Measurements from ENCODE around the gene BET1L.

BET1L gene

GRCh38 chr11:215581-216037 lies 8.4 kb upstream of the BET1L start:
- no peaks in the 10 kb centered on the region for H3K4me1 ChIP-seq (ENCODE audit: insufficient read depth, low read length)
- whole genome bisulfite sequencing: 88% methylated on average over 4 of the region's 4 CpGs
- peaks cover 61% of the 10 kb centered on the region for H3K36me3 ChIP-seq (ENCODE audit: insufficient read depth, low read length)
- no peaks in the 10 kb centered on the region for H3K9me3 ChIP-seq (ENCODE audit: insufficient read depth, low read depth, low read length)
- no peak overlapping the region for H3K9ac ChIP-seq (ENCODE audit: low read depth, low read length)
- no peak overlapping the region for H3K4me3 ChIP-seq (ENCODE audit: low read length)
- no peak overlapping the region for H3K27ac ChIP-seq (ENCODE audit: low read depth, low read length)
- H3K27me3 ChIP-seq (ENCODE audit: insufficient read depth, low read length): no peaks in the 10 kb centered on the region

GRCh38 chr11:214083-214482 lies 6.9 kb upstream of the BET1L start:
- no peaks in the 10 kb centered on the region for H3K4me1 ChIP-seq (ENCODE audit: insufficient read depth, low read length)
- H3K4me3 ChIP-seq (ENCODE audit: low read length): no peak overlapping the region
- H3K9ac ChIP-seq (ENCODE audit: low read depth, low read length): no peak overlapping the region
- peaks cover 73% of the 10 kb centered on the region for H3K36me3 ChIP-seq (ENCODE audit: insufficient read depth, low read length)
- no peak overlapping the region for H3K27ac ChIP-seq (ENCODE audit: low read depth, low read length)
- 93% methylated on average over 7 of the region's 7 CpGs for WGBS
- H3K9me3 ChIP-seq (ENCODE audit: insufficient read depth, low read depth, low read length): no peaks in the 10 kb centered on the region
- no peaks in the 10 kb centered on the region for H3K27me3 ChIP-seq (ENCODE audit: insufficient read depth, low read length)

- WGBS: 97% methylated on average over 4 of the region's 4 CpGs
- no peaks in the 10 kb centered on the region for H3K27me3 ChIP-seq (ENCODE audit: insufficient read depth, low read length)
- H3K9me3 ChIP-seq (ENCODE audit: insufficient read depth, low read depth, low read length): no peaks in the 10 kb centered on the region
- H3K4me1 ChIP-seq (ENCODE audit: insufficient read depth, low read length): no peaks in the 10 kb centered on the region
- no peak overlapping the region for H3K27ac ChIP-seq (ENCODE audit: low read depth, low read length)
- peaks cover 69% of the 10 kb centered on the region for H3K36me3 ChIP-seq (ENCODE audit: insufficient read depth, low read length)
- H3K4me3 ChIP-seq (ENCODE audit: low read length): no peak overlapping the region
- no peak overlapping the region for H3K9ac ChIP-seq (ENCODE audit: low read depth, low read length)
These were observed 5.9 kb upstream of the BET1L start for GRCh38 chr11:213111-213510.

GRCh38 chr11:212150-213100 lies 5.2 kb upstream of the BET1L start:
- H3K27me3 ChIP-seq (ENCODE audit: insufficient read depth, low read length): no peaks in the 10 kb centered on the region
- H3K27ac ChIP-seq (ENCODE audit: low read depth, low read length): no peak overlapping the region
- H3K9ac ChIP-seq (ENCODE audit: low read depth, low read length): no peak overlapping the region
- WGBS: 95% methylated on average over 17 of the region's 17 CpGs
- no peak overlapping the region for H3K4me3 ChIP-seq (ENCODE audit: low read length)
- H3K4me1 ChIP-seq (ENCODE audit: insufficient read depth, low read length): no peaks in the 10 kb centered on the region
- peaks cover 69% of the 10 kb centered on the region for H3K36me3 ChIP-seq (ENCODE audit: insufficient read depth, low read length)
- no peaks in the 10 kb centered on the region for H3K9me3 ChIP-seq (ENCODE audit: insufficient read depth, low read depth, low read length)

- WGBS: 91% methylated on average over 9 of the region's 9 CpGs
- peaks cover 69% of the 10 kb centered on the region for H3K36me3 ChIP-seq (ENCODE audit: insufficient read depth, low read length)
These were observed 4.5 kb upstream of the BET1L start for GRCh38 chr11:211741-212140.

GRCh38 chr11:211295-211694 lies 4.1 kb upstream of the BET1L start:
- H3K36me3 ChIP-seq (ENCODE audit: insufficient read depth, low read length): peaks cover 67% of the 10 kb centered on the region
- H3K4me1 ChIP-seq (ENCODE audit: insufficient read depth, low read length): peaks cover 3% of the 10 kb centered on the region; the same call in 1 of the 2 replicates
- H3K9me3 ChIP-seq (ENCODE audit: insufficient read depth, low read depth, low read length): no peaks in the 10 kb centered on the region
- H3K9ac ChIP-seq (ENCODE audit: low read depth, low read length): no peak overlapping the region
- H3K27me3 ChIP-seq (ENCODE audit: insufficient read depth, low read length): no peaks in the 10 kb centered on the region
- no peak overlapping the region for H3K27ac ChIP-seq (ENCODE audit: low read depth, low read length)
- WGBS: 94% methylated on average over 5 of the region's 5 CpGs
- no peak overlapping the region for H3K4me3 ChIP-seq (ENCODE audit: low read length)

More at GRCh38 chr11:211741-212140, 4.5 kb upstream of the BET1L start:
- no peak overlapping the region for H3K4me3 ChIP-seq (ENCODE audit: low read length)
- H3K27me3 ChIP-seq (ENCODE audit: insufficient read depth, low read length): no peaks in the 10 kb centered on the region
- H3K27ac ChIP-seq (ENCODE audit: low read depth, low read length): no peak overlapping the region
- H3K9me3 ChIP-seq (ENCODE audit: insufficient read depth, low read depth, low read length): no peaks in the 10 kb centered on the region
- H3K4me1 ChIP-seq (ENCODE audit: insufficient read depth, low read length): no peaks in the 10 kb centered on the region
- H3K9ac ChIP-seq (ENCODE audit: low read depth, low read length): no peak overlapping the region

GRCh38 chr11:210803-211180 lies 3.6 kb upstream of the BET1L start:
- no peak overlapping the region for H3K9ac ChIP-seq (ENCODE audit: low read depth, low read length)
- no peak overlapping the region for H3K27ac ChIP-seq (ENCODE audit: low read depth, low read length)
- no peak overlapping the region for H3K4me3 ChIP-seq (ENCODE audit: low read length)
- peaks cover 7% of the 10 kb centered on the region; the same call in 1 of the 2 replicates for H3K4me1 ChIP-seq (ENCODE audit: insufficient read depth, low read length)
- no peaks in the 10 kb centered on the region for H3K9me3 ChIP-seq (ENCODE audit: insufficient read depth, low read depth, low read length)
- H3K27me3 ChIP-seq (ENCODE audit: insufficient read depth, low read length): no peaks in the 10 kb centered on the region
- H3K36me3 ChIP-seq (ENCODE audit: insufficient read depth, low read length): peaks cover 63% of the 10 kb centered on the region
- WGBS: 94% methylated on average over 5 of the region's 5 CpGs

- H3K4me3 ChIP-seq (ENCODE audit: low read length): peak overlapping the region; percentile 10; the same call in 1 of the 2 replicates
- 94% methylated on average over 9 of the region's 9 CpGs for WGBS
- no peaks in the 10 kb centered on the region for H3K27me3 ChIP-seq (ENCODE audit: insufficient read depth, low read length)
- H3K4me1 ChIP-seq (ENCODE audit: insufficient read depth, low read length): peaks cover 7% of the 10 kb centered on the region; the same call in 1 of the 2 replicates
- no peak overlapping the region for H3K27ac ChIP-seq (ENCODE audit: low read depth, low read length)
- no peak overlapping the region for H3K9ac ChIP-seq (ENCODE audit: low read depth, low read length)
- H3K36me3 ChIP-seq (ENCODE audit: insufficient read depth, low read length): peaks cover 62% of the 10 kb centered on the region
- H3K9me3 ChIP-seq (ENCODE audit: insufficient read depth, low read depth, low read length): no peaks in the 10 kb centered on the region
These were observed 3.1 kb upstream of the BET1L start for GRCh38 chr11:210122-210802.

GRCh38 chr11:209275-210121 lies 2.3 kb upstream of the BET1L start:
- no peaks in the 10 kb centered on the region for H3K9me3 ChIP-seq (ENCODE audit: insufficient read depth, low read depth, low read length)
- H3K27me3 ChIP-seq (ENCODE audit: insufficient read depth, low read length): no peaks in the 10 kb centered on the region
- H3K4me1 ChIP-seq (ENCODE audit: insufficient read depth, low read length): peaks cover 7% of the 10 kb centered on the region; the same call in 1 of the 2 replicates
- 70% methylated on average over 29 of the region's 29 CpGs for WGBS
- peak overlapping the region; percentile 70 for H3K9ac ChIP-seq (ENCODE audit: low read depth, low read length)
- H3K36me3 ChIP-seq (ENCODE audit: insufficient read depth, low read length): peaks cover 62% of the 10 kb centered on the region
- H3K4me3 ChIP-seq (ENCODE audit: low read length): peak overlapping the region; percentile 93
- no peak overlapping the region for H3K27ac ChIP-seq (ENCODE audit: low read depth, low read length)

GRCh38 chr11:208917-209260 lies 1.7 kb upstream of the BET1L start:
- H3K27me3 ChIP-seq (ENCODE audit: insufficient read depth, low read length): no peaks in the 10 kb centered on the region
- WGBS: 1% methylated on average over 26 of the region's 26 CpGs
- peak overlapping the region; percentile 93 for H3K4me3 ChIP-seq (ENCODE audit: low read length)
- peaks cover 60% of the 10 kb centered on the region for H3K36me3 ChIP-seq (ENCODE audit: insufficient read depth, low read length)
- H3K4me1 ChIP-seq (ENCODE audit: insufficient read depth, low read length): peaks cover 7% of the 10 kb centered on the region; the same call in 1 of the 2 replicates
- peak overlapping the region; percentile 99; the same call in 1 of the 2 replicates for H3K27ac ChIP-seq (ENCODE audit: low read depth, low read length)
- no peaks in the 10 kb centered on the region for H3K9me3 ChIP-seq (ENCODE audit: insufficient read depth, low read depth, low read length)
- peak overlapping the region; percentile 85 for H3K9ac ChIP-seq (ENCODE audit: low read depth, low read length)
